Suppressor macrophage (primary cell): ENCODE data around the gene MARF1.
"Not testable (repeated sequence)": the region's sequence is repeated elsewhere in the genome, so short reads cannot be mapped to it uniquely, and the experiment has no call there.

Experiments
- DNase-seq, 4 experiments: peaks; one replicate each; pipeline ENCODE4 v3.0.0-alpha.2; 2020 to 2022

Gene MARF1

GRCh38 chr16:15621889-15622288, 21.1 kb downstream of the MARF1 start:
- no peak for DNase-seq

GRCh38 chr16:15621456-15621855, 21.5 kb downstream of the MARF1 start:
- no peak for DNase-seq

- no peak for DNase-seq
Observed at GRCh38 chr16:15620611-15621195, 22.3 kb downstream of the MARF1 start.

- DNase-seq = peak in 2 of 4 experiments; percentile 21 to 33
Observed at GRCh38 chr16:15618392-15618791, 24.6 kb downstream of the MARF1 start.

GRCh38 chr16:15617901-15618300, 25.1 kb downstream of the MARF1 start:
- no peak for DNase-seq

GRCh38 chr16:15616475-15617165, 26.3 kb downstream of the MARF1 start:
- peak; percentile 46 to 81 (median 64) for DNase-seq

- no peak for DNase-seq
Observed at GRCh38 chr16:15616012-15616411, 26.9 kb downstream of the MARF1 start.

DNA sequence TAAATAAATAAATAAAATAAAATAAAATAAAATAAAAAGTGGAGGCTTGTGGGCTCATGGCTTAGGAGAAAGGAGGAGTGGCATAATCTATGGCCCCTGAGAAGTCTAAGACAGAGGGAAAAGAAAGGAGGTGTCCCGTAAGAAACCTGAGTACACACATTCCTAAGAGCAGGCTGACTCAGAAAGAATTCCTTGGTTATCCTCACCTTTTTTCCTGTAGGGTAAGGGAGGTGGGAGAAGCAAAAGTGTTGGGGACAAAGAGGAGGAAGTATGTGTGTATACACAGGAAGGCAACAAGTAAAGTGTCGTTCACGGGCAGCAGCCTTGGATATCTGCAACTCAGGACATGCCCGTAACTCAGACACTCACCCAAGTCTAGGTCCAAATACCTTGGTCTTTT, 29.3 kb downstream of the MARF1 start:
- no peak for DNase-seq

DNA sequence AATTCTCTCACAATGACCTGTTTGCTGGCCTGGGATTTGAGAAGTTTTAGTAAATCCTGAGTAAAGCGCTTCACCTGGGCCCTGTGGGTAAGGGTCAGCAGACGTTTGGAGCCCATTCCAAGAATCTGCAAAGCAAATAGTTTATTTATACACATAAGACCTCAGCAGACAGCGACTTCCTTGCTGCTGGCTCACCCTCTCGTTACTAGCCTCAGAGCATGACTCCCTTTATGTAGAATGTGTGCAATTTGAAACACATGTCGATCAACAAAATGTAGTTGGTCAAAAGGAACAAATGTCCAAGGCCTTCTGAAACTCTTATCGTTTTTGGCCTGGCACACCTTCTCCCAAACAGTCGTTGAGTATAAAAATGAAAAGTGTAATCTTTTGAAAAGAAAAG, 31.3 kb downstream of the MARF1 start:
- DNase-seq = no peak

DNA sequence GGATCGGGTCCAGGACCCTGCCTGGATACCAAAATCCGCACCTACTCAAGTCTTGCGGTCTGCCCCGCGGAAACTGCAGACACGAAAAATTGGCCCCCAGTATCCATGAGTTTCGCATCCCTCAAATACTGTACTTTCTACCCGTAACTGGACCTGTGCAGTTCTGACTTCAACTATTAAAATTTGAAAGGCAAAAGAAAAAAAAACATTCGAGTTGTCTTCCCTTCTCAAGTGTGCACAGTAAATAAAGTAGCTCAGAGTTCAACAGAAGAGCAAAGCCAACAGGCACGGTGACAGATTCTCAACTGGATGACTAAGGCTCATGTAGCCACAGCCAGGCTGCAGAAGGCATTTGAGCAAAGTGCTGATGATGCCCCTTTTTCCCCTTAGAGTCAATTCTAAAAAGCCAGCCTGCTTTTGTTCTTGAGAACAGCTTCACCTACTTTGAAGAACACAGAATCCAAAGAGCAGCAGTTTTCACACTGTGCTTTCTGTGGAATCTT, 32.5 kb downstream of the MARF1 start:
- DNase-seq = peak; percentile 72 to 88 (median 80)

GRCh38 chr16:15609286-15609649, 33.7 kb downstream of the MARF1 start:
- no peak for DNase-seq

DNA sequence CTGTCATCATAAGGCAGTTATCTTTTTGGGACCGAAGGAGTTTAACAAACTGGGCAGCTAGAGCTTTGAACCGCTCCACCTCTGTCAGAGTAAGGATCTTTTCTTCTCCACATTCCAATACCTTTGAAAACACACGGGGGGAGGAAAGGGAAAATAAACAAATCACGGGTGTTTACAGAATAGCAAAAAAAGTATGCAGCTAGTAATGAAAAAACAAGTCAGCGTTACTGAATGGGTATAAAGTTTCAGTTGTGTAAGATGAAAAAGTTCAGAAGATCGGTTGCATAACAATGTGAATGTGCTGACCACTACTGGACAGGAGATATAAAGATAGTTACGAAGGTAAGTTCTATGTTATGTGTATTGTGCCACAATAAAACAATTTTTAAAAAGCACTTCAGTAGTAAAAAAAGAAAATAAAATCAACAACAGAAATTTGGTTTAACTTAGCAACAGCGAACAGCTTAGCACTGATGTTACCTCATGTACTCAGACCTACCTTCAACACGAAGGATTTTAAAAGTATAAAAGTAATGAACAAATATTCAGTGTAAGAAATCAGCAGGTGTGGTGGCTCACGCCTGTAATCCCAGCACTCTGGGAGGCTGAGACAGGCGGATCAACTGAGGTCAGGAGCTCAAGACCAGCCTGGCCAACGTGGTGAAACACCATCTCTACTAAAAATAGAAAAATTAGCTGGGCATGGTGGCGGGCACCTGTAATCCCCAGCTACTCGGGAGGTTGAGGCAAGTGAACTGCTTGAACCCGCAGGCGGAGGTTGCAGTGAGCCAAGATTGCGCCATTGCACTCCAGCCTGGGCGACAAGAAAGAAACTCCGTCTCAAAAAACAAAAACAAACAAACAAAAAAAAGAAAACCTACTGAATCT, 34.3 kb downstream of the MARF1 start:
- no peak for DNase-seq

DNA sequence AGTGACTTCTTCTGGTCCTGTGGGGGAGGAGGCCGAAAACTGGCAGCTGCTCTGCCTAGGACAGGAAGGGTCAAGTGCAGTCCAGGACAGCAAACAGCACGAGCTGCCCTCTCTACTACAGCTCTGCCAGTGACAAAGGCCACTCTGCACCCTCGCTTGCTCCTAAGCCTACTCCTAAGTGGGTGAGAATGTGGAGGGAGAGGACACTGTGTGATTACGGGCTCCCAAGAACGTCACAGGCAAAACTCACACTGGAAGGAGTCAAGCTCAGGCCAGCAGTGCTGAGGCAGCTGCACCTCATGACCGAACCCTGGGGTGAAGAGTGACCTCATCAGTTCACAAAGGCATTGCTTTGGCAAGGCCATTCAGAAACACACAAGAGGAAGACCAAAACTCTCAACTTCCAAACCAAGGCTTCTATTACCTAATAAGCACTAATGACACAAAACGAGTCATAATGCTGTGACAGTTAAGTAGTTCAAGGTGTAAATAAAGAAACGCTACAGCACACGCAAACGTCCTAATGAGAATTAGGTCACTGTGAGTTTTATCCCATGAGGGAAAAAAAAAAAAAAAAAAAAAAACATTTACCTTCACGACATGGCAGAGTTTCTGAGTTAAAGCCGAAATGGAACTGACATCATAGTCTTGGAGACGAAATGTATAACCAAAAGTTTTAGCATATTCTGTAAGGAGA, 35.1 kb downstream of the MARF1 start:
- peak; percentile 92 to 99 (median 94) for DNase-seq

DNA sequence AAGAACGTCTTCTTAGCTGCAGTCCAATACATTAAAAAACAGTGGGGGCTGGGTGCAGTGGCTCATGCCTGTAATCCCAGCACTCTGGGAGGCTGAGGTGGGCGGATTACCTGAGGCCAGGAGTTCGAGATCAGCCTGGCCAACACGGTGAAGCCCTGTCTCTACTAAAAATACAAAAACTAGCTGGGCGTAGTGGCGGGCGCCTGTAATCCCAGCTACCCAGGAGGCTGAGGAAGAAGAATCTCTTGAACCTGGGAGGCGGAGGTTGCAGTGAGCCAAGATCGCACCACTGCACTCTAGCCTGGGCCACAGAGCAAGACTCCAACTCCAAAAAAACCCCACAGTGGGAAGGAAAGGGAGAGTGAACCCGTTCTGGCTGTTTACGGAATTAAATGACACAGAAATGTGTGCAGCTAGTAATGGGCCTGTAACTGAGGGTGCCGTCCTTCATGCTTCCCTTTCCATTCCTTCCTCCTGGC, 35.7 kb downstream of the MARF1 start:
- not testable (repeated sequence) for DNase-seq

GRCh38 chr16:15606518-15607220, 36.3 kb downstream of the MARF1 start:
- no peak for DNase-seq

GRCh38 chr16:15605839-15606517, 37.0 kb downstream of the MARF1 start:
- DNase-seq = no peak

DNA sequence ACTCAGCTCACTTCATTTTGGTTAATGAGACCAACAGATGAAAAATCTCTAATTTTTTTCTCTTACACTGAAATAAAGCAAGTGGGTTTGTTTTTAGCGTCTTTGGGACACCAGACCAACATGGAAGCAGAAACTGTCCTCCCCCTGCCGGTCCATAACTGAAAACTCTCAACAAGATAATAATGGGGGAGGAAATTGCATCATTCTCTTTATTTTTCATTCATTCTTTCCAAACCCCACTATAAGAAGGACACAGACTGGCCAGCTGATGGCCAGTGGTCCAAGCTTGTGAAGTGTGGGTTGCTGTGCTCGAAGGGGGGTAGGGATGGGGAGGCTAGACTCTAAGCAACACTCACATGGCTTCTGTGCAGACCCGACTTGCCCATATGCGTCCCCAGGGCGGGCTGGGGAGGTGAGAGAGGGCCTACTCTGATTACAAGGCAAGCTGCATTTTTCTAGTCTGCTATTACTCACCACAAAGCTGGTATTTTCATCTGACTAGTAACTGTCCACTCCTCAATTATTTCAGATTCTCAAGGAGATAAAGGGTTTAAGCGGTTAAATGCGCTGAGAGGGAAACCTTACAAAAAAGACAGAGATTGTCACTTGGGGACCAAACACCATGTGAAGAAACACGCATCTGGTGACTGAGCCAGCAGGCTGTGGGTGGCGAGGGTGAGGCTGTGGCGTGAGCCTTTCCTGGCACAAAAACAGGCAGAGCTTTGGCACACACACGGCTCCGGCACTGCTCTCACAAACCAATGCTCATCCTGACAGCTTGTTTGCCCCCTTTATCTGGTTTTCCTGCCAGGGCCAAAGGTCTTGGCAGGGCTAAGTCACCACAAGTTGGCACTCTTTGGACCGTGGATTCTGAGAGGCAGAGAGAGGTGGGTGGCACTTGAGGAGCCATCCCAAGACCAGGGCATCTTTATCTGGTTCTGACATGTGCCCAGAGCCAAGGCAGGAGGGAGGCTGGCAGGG, 38.2 kb downstream of the MARF1 start:
- DNase-seq = peak in 2 of 4 experiments; percentile 28 to 46

DNA sequence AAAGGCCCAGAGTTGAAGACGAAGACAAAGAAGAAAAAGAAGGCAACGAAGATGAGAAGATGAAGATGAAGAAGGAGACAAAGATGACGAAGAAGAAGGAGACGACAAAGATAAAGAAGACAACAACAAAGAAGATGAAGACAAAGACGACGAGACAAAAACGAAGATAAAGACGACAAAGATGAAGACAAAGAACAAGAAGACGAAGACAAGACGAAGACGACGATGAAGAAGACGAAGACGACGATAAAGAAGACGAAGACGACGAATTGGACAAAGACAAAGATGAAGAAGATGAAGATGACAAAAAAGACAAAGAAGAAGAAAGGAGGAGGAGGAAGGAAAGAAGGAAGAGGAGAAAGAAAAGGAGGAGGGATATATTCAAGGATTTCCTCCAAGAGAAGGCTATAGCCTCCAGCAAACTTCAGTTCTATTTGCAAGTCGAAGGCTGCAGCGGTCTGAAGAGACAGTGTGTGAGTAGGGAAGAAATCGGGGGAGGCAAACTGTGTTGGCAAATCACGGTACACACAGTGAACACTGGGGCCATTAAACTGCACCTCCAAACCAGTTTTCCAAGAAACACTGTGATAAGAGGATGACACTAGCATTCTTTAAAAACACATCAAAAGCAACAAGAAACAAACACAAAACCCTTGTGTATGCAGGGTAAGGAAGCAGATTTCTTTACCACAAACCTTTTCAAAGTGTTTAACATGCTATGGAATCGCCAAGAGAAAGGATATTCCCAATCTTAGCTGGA, 40.5 kb downstream of the MARF1 start:
- DNase-seq = no peak

DNA sequence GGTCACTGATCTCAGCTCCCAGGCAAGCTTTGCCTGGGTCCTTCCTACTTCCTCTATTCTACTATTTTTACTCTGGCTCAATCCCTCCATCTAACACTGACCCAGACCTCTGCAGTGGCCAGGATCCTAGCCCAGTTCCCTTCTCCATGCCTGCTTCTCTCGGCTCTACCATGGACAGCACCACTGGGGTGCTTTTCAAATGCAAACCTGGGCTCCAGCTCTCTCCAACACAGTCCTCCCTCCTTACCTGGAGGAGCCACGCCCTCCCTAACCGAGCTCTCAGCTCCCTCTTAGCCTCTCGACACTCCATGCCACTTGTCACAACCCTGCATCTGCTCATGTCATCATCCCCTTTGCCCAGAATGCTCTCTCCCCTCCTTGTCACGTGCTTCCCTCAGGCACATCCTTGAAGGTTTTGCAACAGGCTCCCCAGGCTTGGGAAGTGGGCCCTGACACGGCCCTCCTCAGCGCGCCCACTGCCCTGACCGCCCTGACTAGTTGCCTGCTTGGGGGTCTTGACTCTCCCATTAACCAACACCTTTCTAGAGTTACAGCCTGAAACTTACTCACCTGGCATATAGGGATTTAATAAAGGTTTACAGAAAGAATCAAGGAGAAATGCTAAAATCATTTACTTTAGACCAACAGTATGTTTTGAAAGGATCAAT, 41.6 kb downstream of the MARF1 start:
- DNase-seq = no peak
